B cell (primary cell): ENCODE results near the gene BHLHE40. TPM values are rescaled to one million over a fixed set of nuclear protein-coding genes. Genes with fewer than 3 reads are reported as not detected.

Source experiments
- ATAC-seq: fragments of 200-7000 bp; cut with Tn5 transposase; one replicate; pipeline ENCODE4 v1.10.0; 2021; ENCODE audit warnings: low read depth, mild to moderate bottlenecking, moderate number of reproducible peaks, moderate library complexity
- CTCF ChIA-PET: fragments of 350-600 bp; sonication (Branson Sonifier 250); formaldehyde crosslinking; loops from one replicate; lab custom pipeline; 2021; ENCODE audit warnings: antibody characterized with exemption, inconsistent platforms; lab: Charles Lee
- POLR2A ChIA-PET: fragments of 350-600 bp; sonication (Branson Sonifier 250); formaldehyde crosslinking; loops from one replicate; lab custom pipeline; 2021; ENCODE audit warnings: antibody characterized with exemption; lab: Charles Lee
- DNase-seq: peaks from one replicate; pipeline ENCODE4 v3.0.0; 2013
- H2AFZ ChIP-seq: 2 replicates; pipeline ENCODE4 v1.6.1; 2012; ENCODE audit warnings: mild to moderate bottlenecking, low read depth, low read length; ENCODE audit not compliant: insufficient read depth, poor library complexity, severe bottlenecking
- H3K27ac ChIP-seq, 2 donors: 1 replicate in 1 of 2; 2 replicates in 1 of 2; pipeline ENCODE4 v1.5.1; 2012 to 2013; ENCODE audit warnings: low read length in 2 of 2, mild to moderate bottlenecking in 2 of 2, moderate library complexity in 1 of 2
- H3K27me3 ChIP-seq, 4 experiments: fragments of 200-600 bp in 1 of 4; sonication (generic) in 1 of 4; replicated peaks in 1 of 4; 1 replicate in 2 of 4; 2 replicates in 2 of 4; pipeline versions ENCODE4 v1.6.1 to v1.7.0; 2013 to 2016; ENCODE audit warnings: low read length in 3 of 4, mild to moderate bottlenecking in 2 of 4, mixed read lengths in 1 of 4, moderate library complexity in 1 of 4; ENCODE audit not compliant: insufficient read depth in 4 of 4, control insufficient read depth in 3 of 4; ENCODE audit errors: control extremely low read depth in 1 of 4
- H3K36me3 ChIP-seq, 2 experiments: replicated peaks in 1 of 2; 1 replicate in 1 of 2; 2 replicates in 1 of 2; pipeline versions ENCODE4 v1.6.1 to v1.7.1; 2013; ENCODE audit warnings: low read length in 1 of 2; ENCODE audit not compliant: insufficient read depth in 2 of 2, control insufficient read depth in 1 of 2; ENCODE audit errors: control extremely low read depth in 1 of 2, extremely low read depth in 1 of 2
- H3K4me1 ChIP-seq, 2 donors: fragments of 200-600 bp in 1 of 2; sonication (generic) in 1 of 2; 1 replicate in 1 of 2; 2 replicates in 1 of 2; pipeline versions ENCODE4 v1.5.1 to v1.6.1; 2013 to 2017; ENCODE audit warnings: low read length in 2 of 2; ENCODE audit not compliant: control insufficient read depth in 2 of 2, insufficient read depth in 2 of 2
- H3K4me2 ChIP-seq: replicated peaks from 2 replicates; pipeline ENCODE3; 2012; ENCODE audit warnings: mild to moderate bottlenecking, low read depth, low read length; ENCODE audit not compliant: poor library complexity, severe bottlenecking
- H3K4me3 ChIP-seq, 5 experiments: fragments of 200-600 bp in 1 of 5; sonication (generic) in 1 of 5; 1 replicate in 3 of 5; 2 replicates in 2 of 5; pipeline versions ENCODE4 v1.5.1 to v1.7.0; 2011 to 2016; ENCODE audit warnings: low read length in 4 of 5, mild to moderate bottlenecking in 4 of 5, low read depth in 2 of 5, control low read depth in 1 of 5, moderate library complexity in 1 of 5; ENCODE audit not compliant: insufficient read depth in 1 of 5; ENCODE audit errors: control extremely low read depth in 1 of 5, extremely low read depth in 1 of 5
- H3K79me2 ChIP-seq: fragments of 200-600 bp; sonication (generic); one replicate; pipeline ENCODE4 v1.6.0; 2016; ENCODE audit warnings: low read length; ENCODE audit not compliant: control insufficient read depth, insufficient read depth
- H3K9ac ChIP-seq: fragments of 200-600 bp; sonication (generic); 2 replicates; pipeline ENCODE4 v1.6.1; 2017; ENCODE audit warnings: mild to moderate bottlenecking, low read length, moderate library complexity
- H3K9me3 ChIP-seq, 3 donors: one replicate each; pipeline versions ENCODE4 v1.6.1 to v1.7.1; 2013; ENCODE audit warnings: low read length in 2 of 3; ENCODE audit not compliant: control insufficient read depth in 2 of 3, insufficient read depth in 1 of 3; ENCODE audit errors: control extremely low read depth in 1 of 3
- H4K20me1 ChIP-seq: 2 replicates; pipeline ENCODE4 v1.6.0; 2012; ENCODE audit warnings: mild to moderate bottlenecking, low read length; ENCODE audit not compliant: insufficient read depth, control insufficient read depth, poor library complexity, severe bottlenecking
- H3K27ac Mint-ChIP-seq: one replicate; pipeline ENCODE4 v1.8.0; 2021; ENCODE audit warnings: mixed read lengths
- H3K27me3 Mint-ChIP-seq: one replicate; pipeline ENCODE4 v1.8.0; 2021; ENCODE audit warnings: mixed read lengths
- H3K4me1 Mint-ChIP-seq: one replicate; pipeline ENCODE4 v1.8.0; 2021; ENCODE audit warnings: mixed read lengths
- H3K4me3 Mint-ChIP-seq: one replicate; pipeline ENCODE4 v1.8.0; 2021; ENCODE audit warnings: mixed read lengths
- H3K9me3 Mint-ChIP-seq: one replicate; pipeline ENCODE4 v1.8.0; 2022; ENCODE audit warnings: mixed read lengths; ENCODE audit not compliant: insufficient read depth
- EZH2 ChIP-seq: IDR thresholded peaks from 2 replicates; pipeline ENCODE4 v1.6.1; 2012; ENCODE audit warnings: borderline replicate concordance, low read depth, mild to moderate bottlenecking, moderate library complexity, low read length; ENCODE audit not compliant: insufficient read depth, poor library complexity, severe bottlenecking
- WGBS: methylation state at CpG from one replicate; pipeline ENCODE4 v1.1.5; 2013; ENCODE audit warnings: missing lambda C conversion rate; ENCODE audit not compliant: insufficient coverage; 5-methylcytosine and 5-hydroxymethylcytosine counted together
- intact Hi-C: fragments of 100-400 bp; cut with micrococcal nuclease; formaldehyde crosslinking; loops from one replicate; pipeline ENCODE4 v1.10.0; 2022
- polyA plus RNA-seq: library from polyadenylated mRNA; depleted of rRNA; stranded (reverse); fragments of >200 nt; gene quantifications from 2 replicates; pipeline ENCODE4 v1.2.3, GENCODE V29; 2012
- total RNA-seq, 2 donors: library from RNA; stranded (reverse); fragments of 120-200 nt in 1 of 2; gene quantifications; 1 replicate in 1 of 2; 2 replicates in 1 of 2; pipeline versions ENCODE4 v1.2.3 to v1.2.4, GENCODE V29; 2013 to 2022
- TF ChIP-seq, protein P1 (sequence below): fragments of 200-600 bp; IDR thresholded peaks from one replicate; pipeline ENCODE4 v1.8.0; 2022; ENCODE audit warnings: antibody characterized with exemption, mild to moderate bottlenecking

BHLHE40 gene
- total and polyA plus RNA-seq, 2 donors (not counting 1 experiment from before 2014, with no cell fraction given): 26.2 to 53.8 TPM

DNA sequence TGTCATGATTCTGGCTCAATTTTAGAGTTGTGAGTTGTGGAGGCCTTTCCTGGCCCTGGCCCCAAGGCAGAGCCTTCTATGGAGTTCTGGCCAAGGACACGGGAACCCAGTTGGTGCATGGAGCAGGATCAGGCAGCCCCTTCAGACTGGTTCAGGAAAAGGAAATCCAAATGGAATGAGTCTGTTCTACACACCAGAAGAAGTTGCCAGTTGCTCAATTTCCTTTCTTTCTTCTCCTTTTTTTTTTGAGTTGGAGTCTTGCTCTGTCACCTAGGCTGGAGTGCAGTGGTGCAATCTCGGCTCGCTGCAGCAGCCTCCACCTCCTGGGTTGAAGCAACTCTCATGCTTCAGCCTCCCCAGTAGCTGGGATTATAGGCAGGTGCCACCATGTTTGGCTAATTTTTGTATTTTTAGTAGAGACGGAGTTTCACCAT lies 28.9 kb upstream of the BHLHE40 start:
- Histone ChIP-seq H3K27me3 (no peaks in the 10 kb centered on the region), H3K9me3 (no peaks in the 10 kb centered on the region), H3K4me2 (no peak overlapping the region), H3K79me2 (no peaks in the 10 kb centered on the region), H3K9ac (no peak overlapping the region), H4K20me1 (no peaks in the 10 kb centered on the region), H3K27ac (no peak overlapping the region), H2AFZ (no peak overlapping the region), H3K36me3 (no peaks in the 10 kb centered on the region), H3K4me1 (no peaks in the 10 kb centered on the region), H3K4me3 (no peak overlapping the region)
- WGBS: 83% methylated on average over 1 of the region's 4 CpGs
- Mint-ChIP-seq H3K27me3 (no peaks in the 10 kb centered on the region), H3K27ac (no peak overlapping the region), H3K4me1 (no peaks in the 10 kb centered on the region), H3K4me3 (no peak overlapping the region), H3K9me3 (no peaks in the 10 kb centered on the region)
- TF ChIP-seq EZH2: no peak
- TF ChIP-seq, protein P1, sequence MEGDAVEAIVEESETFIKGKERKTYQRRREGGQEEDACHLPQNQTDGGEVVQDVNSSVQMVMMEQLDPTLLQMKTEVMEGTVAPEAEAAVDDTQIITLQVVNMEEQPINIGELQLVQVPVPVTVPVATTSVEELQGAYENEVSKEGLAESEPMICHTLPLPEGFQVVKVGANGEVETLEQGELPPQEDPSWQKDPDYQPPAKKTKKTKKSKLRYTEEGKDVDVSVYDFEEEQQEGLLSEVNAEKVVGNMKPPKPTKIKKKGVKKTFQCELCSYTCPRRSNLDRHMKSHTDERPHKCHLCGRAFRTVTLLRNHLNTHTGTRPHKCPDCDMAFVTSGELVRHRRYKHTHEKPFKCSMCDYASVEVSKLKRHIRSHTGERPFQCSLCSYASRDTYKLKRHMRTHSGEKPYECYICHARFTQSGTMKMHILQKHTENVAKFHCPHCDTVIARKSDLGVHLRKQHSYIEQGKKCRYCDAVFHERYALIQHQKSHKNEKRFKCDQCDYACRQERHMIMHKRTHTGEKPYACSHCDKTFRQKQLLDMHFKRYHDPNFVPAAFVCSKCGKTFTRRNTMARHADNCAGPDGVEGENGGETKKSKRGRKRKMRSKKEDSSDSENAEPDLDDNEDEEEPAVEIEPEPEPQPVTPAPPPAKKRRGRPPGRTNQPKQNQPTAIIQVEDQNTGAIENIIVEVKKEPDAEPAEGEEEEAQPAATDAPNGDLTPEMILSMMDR: no peak
- POLR2A ChIA-PET: interaction anchor here (0.5 to 0.6 kb wide), 2 partner anchors 11 to 23 kb away, joined by 3 to 8 read pairs; no protein-coding TSS in a partner anchor
- no peak for ATAC-seq
- CTCF ChIA-PET: no interaction called here
- intact Hi-C loops: no loop called here
- DNase-seq: no peak

DNA sequence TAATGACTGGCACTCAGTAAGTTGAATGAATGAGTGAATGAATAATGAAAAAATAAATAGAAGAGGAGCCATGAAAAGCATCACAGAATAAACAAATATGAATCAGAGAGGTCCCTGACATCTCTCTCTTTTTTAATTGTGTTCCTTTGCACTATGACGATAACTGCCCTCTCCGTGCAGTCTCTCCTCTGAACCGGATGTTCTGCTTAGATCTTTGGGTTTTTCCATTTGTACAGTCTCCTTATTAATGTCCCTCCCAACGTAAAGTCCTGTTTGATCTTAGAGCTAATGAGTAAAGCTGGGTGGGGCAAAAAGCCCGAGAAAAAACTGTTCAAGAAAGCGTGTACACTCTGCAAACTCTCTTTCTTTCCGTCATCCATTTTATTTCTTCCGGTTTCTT lies 28.3 kb upstream of the BHLHE40 start:
- no peaks in the 10 kb centered on the region for H3K27me3 ChIP-seq
- ChIA-PET POLR2A (no interaction called here), CTCF (no interaction called here)
- Mint-ChIP-seq H3K4me3 (no peak overlapping the region), H3K9me3 (no peaks in the 10 kb centered on the region), H3K4me1 (no peaks in the 10 kb centered on the region), H3K27me3 (no peaks in the 10 kb centered on the region), H3K27ac (no peak overlapping the region)
- WGBS: 100% methylated on average over 3 of the region's 8 CpGs
- intact Hi-C loops: no loop called here
- H4K20me1 ChIP-seq: no peaks in the 10 kb centered on the region
- H3K4me3 ChIP-seq: no peak overlapping the region
- H2AFZ ChIP-seq: no peak overlapping the region
- no peaks in the 10 kb centered on the region for H3K9me3 ChIP-seq
- H3K9ac ChIP-seq: no peak overlapping the region
- no peak for ATAC-seq
- DNase-seq: no peak
- H3K4me2 ChIP-seq: no peak overlapping the region
- no peak overlapping the region for H3K27ac ChIP-seq
- TF ChIP-seq EZH2: no peak
- TF ChIP-seq, protein P1: no peak
- H3K79me2 ChIP-seq: no peaks in the 10 kb centered on the region
- no peaks in the 10 kb centered on the region for H3K4me1 ChIP-seq
- no peaks in the 10 kb centered on the region for H3K36me3 ChIP-seq
